ENCODE data around the gene IL27RA.
"Not testable (repeated sequence)": the region's sequence is repeated elsewhere in the genome, so short reads cannot be mapped to it uniquely, and the experiment has no call there.

IL27RA gene

GRCh38 chr19:14030997-14031718 is 404 bp upstream of the IL27RA start:
- H3K4me3 ChIP-seq (ENCODE audit: insufficient read depth, low read depth, low read length) = peak overlapping the region; percentile 65
- H3K36me3 ChIP-seq (ENCODE audit: control insufficient read depth, insufficient read depth, low read length) = no peaks in the 10 kb centered on the region

GRCh38 chr19:14033946-14034345 is 2.4 kb downstream of the IL27RA start:
- Histone ChIP-seq H3K9me3 (ENCODE audit: control insufficient read depth, low read length) (no peaks in the 10 kb centered on the region), H3K36me3 (ENCODE audit: control insufficient read depth, insufficient read depth, low read length) (no peaks in the 10 kb centered on the region), H3K4me3 (ENCODE audit: insufficient read depth, low read depth, low read length) (no peak overlapping the region), H3K27me3 (ENCODE audit: control insufficient read depth, insufficient read depth, low read length, poor library complexity, severe bottlenecking) (peaks cover 22% of the 10 kb centered on the region), H3K27ac (ENCODE audit: insufficient read depth, low read depth, low read length, poor library complexity, severe bottlenecking) (no peak overlapping the region), H3K4me1 (ENCODE audit: control insufficient read depth, insufficient read depth, low read length) (no peaks in the 10 kb centered on the region)
- 97 to 100% methylated on average over 1 to 2 of the region's 2 CpGs for WGBS, 2 experiments

More at GRCh38 chr19:14030997-14031718, 404 bp upstream of the IL27RA start:
- Histone ChIP-seq H3K27me3 (ENCODE audit: control insufficient read depth, insufficient read depth, low read length, poor library complexity, severe bottlenecking) (peaks cover 22% of the 10 kb centered on the region), H3K27ac (ENCODE audit: insufficient read depth, low read depth, low read length, poor library complexity, severe bottlenecking) (no peak overlapping the region), H3K4me1 (ENCODE audit: control insufficient read depth, insufficient read depth, low read length) (no peaks in the 10 kb centered on the region), H3K9me3 (ENCODE audit: control insufficient read depth, low read length) (no peaks in the 10 kb centered on the region)
- WGBS, 2 experiments = 23 to 28% methylated on average over 19 to 20 of the region's 20 CpGs

GRCh38 chr19:14035159-14035558 is 3.6 kb downstream of the IL27RA start:
- H3K36me3 ChIP-seq (ENCODE audit: control insufficient read depth, insufficient read depth, low read length); H3K9me3 ChIP-seq (ENCODE audit: control insufficient read depth, low read length); H3K4me3 ChIP-seq (ENCODE audit: insufficient read depth, low read depth, low read length); H3K4me1 ChIP-seq (ENCODE audit: control insufficient read depth, insufficient read depth, low read length); H3K27ac ChIP-seq (ENCODE audit: insufficient read depth, low read depth, low read length, poor library complexity, severe bottlenecking): not testable (repeated sequence)
- peaks cover 22% of the 10 kb centered on the region for H3K27me3 ChIP-seq (ENCODE audit: control insufficient read depth, insufficient read depth, low read length, poor library complexity, severe bottlenecking)
- 91 to 94% methylated on average over 12 of the region's 12 CpGs for WGBS, 2 experiments

GRCh38 chr19:14035706-14036105 is 4.1 kb downstream of the IL27RA start:
- WGBS, 2 experiments = 91% methylated on average over 7 of the region's 7 CpGs
- no peaks in the 10 kb centered on the region for H3K4me1 ChIP-seq (ENCODE audit: control insufficient read depth, insufficient read depth, low read length)
- H3K4me3 ChIP-seq (ENCODE audit: insufficient read depth, low read depth, low read length) = no peak overlapping the region
- H3K36me3 ChIP-seq (ENCODE audit: control insufficient read depth, insufficient read depth, low read length) = no peaks in the 10 kb centered on the region
- no peak overlapping the region for H3K27ac ChIP-seq (ENCODE audit: insufficient read depth, low read depth, low read length, poor library complexity, severe bottlenecking)
- peaks cover 18% of the 10 kb centered on the region for H3K27me3 ChIP-seq (ENCODE audit: control insufficient read depth, insufficient read depth, low read length, poor library complexity, severe bottlenecking)
- H3K9me3 ChIP-seq (ENCODE audit: control insufficient read depth, low read length) = no peaks in the 10 kb centered on the region

GRCh38 chr19:14039181-14039580 is 7.6 kb downstream of the IL27RA start:
- Histone ChIP-seq H3K27ac (ENCODE audit: insufficient read depth, low read depth, low read length, poor library complexity, severe bottlenecking) (no peak overlapping the region), H3K36me3 (ENCODE audit: control insufficient read depth, insufficient read depth, low read length) (no peaks in the 10 kb centered on the region), H3K9me3 (ENCODE audit: control insufficient read depth, low read length) (no peaks in the 10 kb centered on the region), H3K27me3 (ENCODE audit: control insufficient read depth, insufficient read depth, low read length, poor library complexity, severe bottlenecking) (no peaks in the 10 kb centered on the region), H3K4me1 (ENCODE audit: control insufficient read depth, insufficient read depth, low read length) (no peaks in the 10 kb centered on the region), H3K4me3 (ENCODE audit: insufficient read depth, low read depth, low read length) (no peak overlapping the region)
- WGBS, 2 experiments = 86 to 88% methylated on average over 7 of the region's 7 CpGs

- not testable (repeated sequence) for H3K36me3 ChIP-seq (ENCODE audit: control insufficient read depth, insufficient read depth, low read length); H3K4me3 ChIP-seq (ENCODE audit: insufficient read depth, low read depth, low read length); H3K9me3 ChIP-seq (ENCODE audit: control insufficient read depth, low read length); H3K27me3 ChIP-seq (ENCODE audit: control insufficient read depth, insufficient read depth, low read length, poor library complexity, severe bottlenecking); H3K4me1 ChIP-seq (ENCODE audit: control insufficient read depth, insufficient read depth, low read length)
- WGBS, 2 experiments = 81% methylated on average over 19 of the region's 19 CpGs
- peak overlapping the region; percentile 47 for H3K27ac ChIP-seq (ENCODE audit: insufficient read depth, low read depth, low read length, poor library complexity, severe bottlenecking)
These were observed 11.4 kb downstream of the IL27RA start for GRCh38 chr19:14042659-14043608.

GRCh38 chr19:14047866-14048265 is 16.3 kb downstream of the IL27RA start:
- H3K4me3 ChIP-seq (ENCODE audit: insufficient read depth, low read depth, low read length); H3K4me1 ChIP-seq (ENCODE audit: control insufficient read depth, insufficient read depth, low read length); H3K27me3 ChIP-seq (ENCODE audit: control insufficient read depth, insufficient read depth, low read length, poor library complexity, severe bottlenecking); H3K9me3 ChIP-seq (ENCODE audit: control insufficient read depth, low read length); H3K36me3 ChIP-seq (ENCODE audit: control insufficient read depth, insufficient read depth, low read length); H3K27ac ChIP-seq (ENCODE audit: insufficient read depth, low read depth, low read length, poor library complexity, severe bottlenecking): not testable (repeated sequence)
- WGBS, 2 experiments = 92 to 94% methylated on average over 9 of the region's 10 CpGs

- H3K27ac ChIP-seq (ENCODE audit: insufficient read depth, low read depth, low read length, poor library complexity, severe bottlenecking) = no peak overlapping the region
- no peaks in the 10 kb centered on the region for H3K4me1 ChIP-seq (ENCODE audit: control insufficient read depth, insufficient read depth, low read length)
- 82 to 83% methylated on average over 8 of the region's 8 CpGs for WGBS, 2 experiments
- H3K36me3 ChIP-seq (ENCODE audit: control insufficient read depth, insufficient read depth, low read length) = no peaks in the 10 kb centered on the region
- no peaks in the 10 kb centered on the region for H3K27me3 ChIP-seq (ENCODE audit: control insufficient read depth, insufficient read depth, low read length, poor library complexity, severe bottlenecking)
- no peaks in the 10 kb centered on the region for H3K9me3 ChIP-seq (ENCODE audit: control insufficient read depth, low read length)
- H3K4me3 ChIP-seq (ENCODE audit: insufficient read depth, low read depth, low read length) = no peak overlapping the region
These were observed 17.0 kb downstream of the IL27RA start for GRCh38 chr19:14048443-14049153.

- H3K36me3 ChIP-seq (ENCODE audit: control insufficient read depth, insufficient read depth, low read length) = no peaks in the 10 kb centered on the region
- H3K27ac ChIP-seq (ENCODE audit: insufficient read depth, low read depth, low read length, poor library complexity, severe bottlenecking) = no peak overlapping the region
- H3K4me1 ChIP-seq (ENCODE audit: control insufficient read depth, insufficient read depth, low read length) = no peaks in the 10 kb centered on the region
- no peak overlapping the region for H3K4me3 ChIP-seq (ENCODE audit: insufficient read depth, low read depth, low read length)
- WGBS, 2 experiments = 95 to 98% methylated on average over 4 of the region's 4 CpGs
- H3K9me3 ChIP-seq (ENCODE audit: control insufficient read depth, low read length) = no peaks in the 10 kb centered on the region
- no peaks in the 10 kb centered on the region for H3K27me3 ChIP-seq (ENCODE audit: control insufficient read depth, insufficient read depth, low read length, poor library complexity, severe bottlenecking)
These were observed 18.9 kb downstream of the IL27RA start for GRCh38 chr19:14050512-14050911.

- not testable (repeated sequence) for H3K27me3 ChIP-seq (ENCODE audit: control insufficient read depth, insufficient read depth, low read length, poor library complexity, severe bottlenecking); H3K4me3 ChIP-seq (ENCODE audit: insufficient read depth, low read depth, low read length); H3K4me1 ChIP-seq (ENCODE audit: control insufficient read depth, insufficient read depth, low read length); H3K36me3 ChIP-seq (ENCODE audit: control insufficient read depth, insufficient read depth, low read length); H3K9me3 ChIP-seq (ENCODE audit: control insufficient read depth, low read length); H3K27ac ChIP-seq (ENCODE audit: insufficient read depth, low read depth, low read length, poor library complexity, severe bottlenecking)
- WGBS, 2 experiments = 93 to 94% methylated on average over 11 of the region's 11 CpGs
These were observed 19.4 kb downstream of the IL27RA start for GRCh38 chr19:14050961-14051360.

Measured in ectodermal cell (in vitro differentiated cells).